Measurements from ENCODE around the gene HTR2B.
"Not testable (repeated sequence)": the region's sequence is repeated elsewhere in the genome, so short reads cannot be mapped to it uniquely, and the experiment has no call there.

Gene HTR2B

DNA sequence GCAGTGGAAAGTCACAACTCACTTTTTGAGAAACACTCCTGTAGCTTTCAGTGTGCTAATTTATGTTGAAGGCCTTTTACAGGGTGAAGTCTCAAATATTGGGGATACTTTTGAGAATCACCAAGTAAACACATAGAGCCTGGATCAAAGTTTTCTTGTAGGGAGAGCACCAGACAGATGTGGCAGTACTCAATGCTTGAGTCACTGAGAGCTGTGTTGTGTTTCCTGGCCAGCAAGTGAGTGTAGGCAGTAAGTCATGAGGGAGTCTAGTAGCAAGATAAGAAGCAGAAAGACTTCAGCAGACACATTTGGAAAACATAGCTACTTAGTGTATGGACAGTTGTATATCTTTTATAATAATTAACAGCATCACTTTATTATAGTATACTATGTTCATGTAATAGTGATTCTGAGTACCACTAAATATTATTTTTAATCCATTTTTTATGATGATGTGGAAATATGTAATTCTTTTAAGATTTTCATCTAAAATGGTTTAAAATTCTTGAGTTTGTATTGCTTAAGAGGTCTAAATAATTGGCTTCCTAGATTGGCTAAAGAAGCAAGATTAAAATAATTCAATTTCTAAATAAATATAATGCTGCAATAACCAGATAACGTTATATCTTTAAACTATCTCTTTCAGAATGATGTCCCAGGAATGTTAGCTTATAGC lies 55.3 kb downstream of the HTR2B start:
- DNase-seq: no peak

DNA sequence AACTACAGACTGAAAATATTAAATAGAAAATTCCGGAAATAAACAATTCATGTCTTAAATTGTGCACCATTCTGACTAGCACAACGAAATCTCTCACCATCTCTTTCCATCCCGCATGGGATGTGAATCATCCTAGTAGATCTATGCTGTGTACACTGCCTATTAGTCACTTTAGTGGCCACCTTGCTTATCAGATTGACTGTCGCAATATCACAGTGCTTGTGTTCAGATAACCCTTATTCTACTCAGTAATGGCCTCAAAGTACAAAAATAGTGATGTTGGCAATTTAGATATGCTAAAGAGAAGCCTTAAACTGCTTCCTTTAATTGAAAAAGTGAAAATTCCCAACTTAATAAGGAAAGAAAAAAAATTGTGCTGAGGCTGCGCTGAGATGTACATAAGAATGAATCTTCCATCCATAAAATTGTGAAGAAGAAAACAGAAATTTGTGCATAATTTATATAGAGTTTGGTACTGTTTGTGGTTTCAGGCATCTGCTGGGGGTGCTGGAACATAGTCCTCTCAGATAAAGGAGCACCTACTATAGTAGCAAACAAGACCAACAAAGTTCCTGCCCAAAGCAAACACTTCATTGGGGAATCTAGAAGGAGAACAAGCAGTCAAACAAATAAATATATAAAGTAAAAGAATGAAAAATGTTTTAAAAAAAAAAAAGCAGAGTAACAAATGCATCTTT lies 56.2 kb downstream of the HTR2B start:
- no peak for DNase-seq

DNA sequence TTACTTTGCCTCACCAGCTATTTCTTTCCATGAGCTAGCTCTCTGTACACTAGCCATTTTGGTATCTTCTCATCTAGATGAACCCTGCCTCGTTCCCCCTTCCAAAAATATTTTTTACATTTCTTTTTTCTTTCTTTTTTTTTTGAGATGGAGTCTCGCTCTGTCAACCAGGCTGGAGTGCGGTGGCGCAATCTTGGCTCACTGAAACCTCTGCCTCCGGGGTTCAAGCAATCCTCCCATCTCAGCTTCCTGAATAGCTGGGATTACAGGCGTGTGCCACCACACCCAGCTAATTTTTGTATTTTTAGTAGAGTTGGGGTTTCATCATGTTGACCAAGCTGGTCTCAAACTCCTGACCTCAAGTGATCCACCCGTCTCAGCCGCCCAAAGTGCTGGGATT lies 57.3 kb downstream of the HTR2B start:
- not testable (repeated sequence) for DNase-seq

DNA sequence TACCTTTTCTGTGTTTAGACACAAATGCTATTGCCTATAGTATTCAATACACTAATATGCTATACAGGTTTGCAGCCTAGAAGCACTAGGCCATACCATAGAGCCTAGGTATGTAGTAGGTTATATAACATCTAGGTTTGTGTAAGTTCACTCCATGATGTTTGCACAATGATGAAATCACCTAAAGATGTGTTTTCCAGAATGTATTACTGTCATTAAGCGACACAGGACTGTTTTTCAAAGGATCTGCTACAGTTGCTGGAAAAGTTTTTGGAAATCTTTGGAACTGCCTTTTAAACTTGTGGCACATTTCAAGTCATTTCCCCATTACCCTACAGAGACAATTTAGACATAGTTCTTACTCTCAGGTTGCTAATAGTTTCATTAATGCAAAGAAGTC lies 58.9 kb downstream of the HTR2B start:
- DNase-seq: no peak

DNA sequence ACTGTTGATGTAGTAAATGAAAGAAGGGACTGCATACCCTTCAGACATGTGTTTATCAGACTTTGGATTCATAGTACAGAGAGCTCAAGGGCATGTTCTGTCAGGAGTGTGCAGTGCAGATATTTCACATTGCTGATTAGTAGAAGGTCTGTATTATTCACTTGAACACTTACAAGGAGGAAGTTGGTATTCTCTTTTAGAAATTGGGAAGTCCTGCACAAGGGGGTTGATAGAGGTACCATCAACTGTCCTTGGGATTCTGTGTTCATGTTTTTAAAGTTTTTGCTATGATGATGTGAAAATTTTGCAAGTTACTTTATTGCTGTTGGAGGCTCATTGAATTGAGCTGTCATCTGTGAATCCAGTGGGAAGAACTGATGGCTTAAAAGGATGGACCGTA lies 61.5 kb downstream of the HTR2B start:
- no peak for DNase-seq

DNA sequence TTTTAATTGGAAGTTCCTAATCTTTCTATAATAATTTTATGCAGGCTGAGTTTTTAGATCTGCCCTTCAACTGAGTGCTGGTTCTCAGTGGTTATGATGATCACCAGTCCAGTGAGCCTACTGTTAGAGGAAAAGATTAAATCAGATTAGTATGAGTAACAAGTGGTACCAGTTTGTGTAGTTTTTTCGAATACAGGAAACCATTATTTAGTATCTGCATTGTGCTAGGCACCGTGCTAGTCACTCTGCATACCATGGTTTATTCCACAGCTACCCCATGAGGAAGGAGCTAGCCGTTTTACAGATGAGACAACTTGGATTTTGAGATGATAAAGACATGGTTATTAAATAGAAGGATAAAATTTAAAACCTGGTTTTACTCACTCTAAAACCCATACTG lies 62.1 kb downstream of the HTR2B start:
- no peak for DNase-seq

DNA sequence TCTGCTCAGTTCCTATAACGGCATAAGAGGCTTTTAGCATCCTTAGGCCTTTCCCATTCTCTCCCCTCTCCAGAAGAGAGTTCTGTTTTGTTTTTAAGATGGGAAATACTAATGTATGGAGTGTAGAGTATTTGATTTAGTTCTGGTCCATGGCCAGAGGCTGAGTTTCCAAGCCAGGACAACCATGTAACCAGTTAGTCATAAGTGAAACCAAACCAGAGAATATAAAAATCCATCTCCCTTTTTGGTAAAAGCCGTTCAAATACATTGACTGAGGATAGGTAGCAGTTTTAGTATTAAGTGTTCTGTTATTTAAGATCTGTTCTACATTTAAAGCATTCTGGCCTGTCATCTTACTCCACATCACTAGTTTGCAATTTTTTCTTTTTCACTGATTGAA lies 65.1 kb downstream of the HTR2B start:
- no peak for DNase-seq

DNA sequence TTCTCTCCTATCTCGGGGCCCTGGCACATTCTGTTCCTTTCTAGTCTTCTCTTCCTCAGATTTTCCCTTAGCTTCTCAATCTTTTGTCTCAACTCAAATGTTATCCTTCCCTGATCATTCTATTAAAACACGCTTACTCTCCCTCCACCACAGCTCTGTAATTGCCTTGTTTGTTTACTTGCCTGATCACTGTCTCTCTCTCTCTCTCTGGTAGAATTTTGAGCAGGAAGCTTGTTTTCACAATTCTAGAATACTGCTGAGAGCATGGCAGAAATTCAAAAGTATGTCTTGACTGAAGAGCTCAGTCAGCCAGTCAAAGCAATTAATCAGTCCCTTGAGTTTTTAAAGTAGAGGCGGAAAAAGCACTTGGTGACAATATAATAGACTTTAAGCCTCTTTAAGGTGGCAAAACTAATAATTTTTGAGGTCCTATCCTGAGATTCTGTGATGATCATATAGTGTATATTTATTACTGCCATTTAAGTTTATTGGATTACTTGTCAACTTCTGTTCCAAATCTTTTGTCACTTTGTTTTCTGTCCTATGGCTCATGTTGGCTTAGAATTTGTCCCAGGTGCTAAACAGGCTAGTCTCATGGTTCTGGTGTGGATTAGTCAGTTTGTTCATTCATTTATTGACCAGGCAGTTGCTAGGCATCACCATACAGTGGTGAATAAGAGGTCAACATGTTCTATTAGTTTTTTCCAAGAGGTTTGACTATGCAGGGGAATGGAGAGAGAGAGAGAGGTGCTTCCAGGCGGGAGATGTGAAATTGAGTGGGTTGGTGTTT lies 65.9 kb downstream of the HTR2B start:
- DNase-seq: no peak
